Lower leg skin (tissue), 4 donors: ENCODE data around the gene NUP214. TPM values are rescaled to one million over a fixed set of nuclear protein-coding genes. Genes with fewer than 3 reads are reported as not detected.
A peak's percentile ranks its signal among the peaks of the same experiment; 100 is the strongest.

Experiments
- DNase-seq, 2 donors: peaks; one replicate each; pipeline ENCODE4 v3.0.0-alpha.2; 2019; ENCODE audit warnings: low spot score in 2 of 2
- H3K4me3 ChIP-seq: fragments of 200-600 bp; sonication (generic); 2 replicates; pipeline ENCODE4 v1.5.1; 2017; ENCODE audit warnings: mild to moderate bottlenecking, low read depth; ENCODE audit not compliant: poor library complexity, severe bottlenecking
- CTCF ChIP-seq, 3 donors: fragments of 450-650 bp; IDR thresholded peaks; one replicate each; pipeline ENCODE4 v1.5.1; 2016; ENCODE audit warnings: antibody characterized with exemption in 3 of 3, mild to moderate bottlenecking in 3 of 3, moderate library complexity in 2 of 3
- POLR2A ChIP-seq, 2 donors: fragments of 450-650 bp; IDR thresholded peaks; one replicate each; pipeline ENCODE4 v1.6.1; 2016 to 2017; ENCODE audit warnings: antibody characterized with exemption in 2 of 2, mild to moderate bottlenecking in 1 of 2, moderate library complexity in 1 of 2
- WGBS, 2 donors: methylation state at CpG; one replicate each; pipeline ENCODE4 v1.1.5; 2018; 5-methylcytosine and 5-hydroxymethylcytosine counted together
- intact Hi-C: fragments of 100-400 bp; cut with DNase I; formaldehyde crosslinking; loops from one replicate; pipeline ENCODE4 v1.15.0; 2023; ENCODE audit warnings: low total_unique reads
- total RNA-seq, 4 donors: library from RNA; depleted of rRNA; stranded (reverse); fragments of >200 nt; gene quantifications; one replicate each; pipeline ENCODE4 v1.1.0, GENCODE V29; 2016

Gene NUP214
- total RNA-seq, 4 donors from 2014 or later: 33.8 to 64.4 (median 39.8) TPM

GRCh38 chr9:131117762-131118145 lies 7.6 kb upstream of the NUP214 start:
- DNase-seq: peak in 1 of 2 donors; percentile 59
- WGBS, 2 donors: 73 to 79% methylated on average over 4 of the region's 4 CpGs
- no peak overlapping the region for H3K4me3 ChIP-seq
- intact Hi-C loops: no loop called here
- TF ChIP-seq POLR2A (IDR thresholded peaks at IDR 0.05) (no peak), CTCF (IDR thresholded peaks at IDR 0.05) (no peak)

- 83 to 91% methylated on average over 8 of the region's 8 CpGs for WGBS, 2 donors
- no peak for TF ChIP-seq POLR2A (IDR thresholded peaks at IDR 0.05)
- TF ChIP-seq CTCF (IDR thresholded peaks at IDR 0.05): no peak
- H3K4me3 ChIP-seq: no peak overlapping the region
- intact Hi-C loops: no loop called here
- DNase-seq: no peak
These were observed 5.8 kb upstream of the NUP214 start for GRCh38 chr9:131119600-131119999.

GRCh38 chr9:131120620-131121228 lies 4.7 kb upstream of the NUP214 start:
- DNase-seq: peak in 1 of 2 donors; percentile 58
- H3K4me3 ChIP-seq: no peak overlapping the region
- intact Hi-C loops: loop anchor here (5.0 kb wide), 1 partner anchor 1013 kb away; no protein-coding TSS in a partner anchor
- TF ChIP-seq CTCF (IDR thresholded peaks at IDR 0.05): no peak
- no peak for TF ChIP-seq POLR2A (IDR thresholded peaks at IDR 0.05)
- 90 to 92% methylated on average over 7 of the region's 7 CpGs for WGBS, 2 donors

- H3K4me3 ChIP-seq: no peak overlapping the region
- 89 to 90% methylated on average over 2 of the region's 2 CpGs for WGBS, 2 donors
- intact Hi-C loops: loop anchor here (5.0 kb wide), 1 partner anchor 1014 kb away; no protein-coding TSS in a partner anchor
- TF ChIP-seq CTCF (IDR thresholded peaks at IDR 0.05): no peak
- TF ChIP-seq POLR2A (IDR thresholded peaks at IDR 0.05): no peak
- DNase-seq: peak in 1 of 2 donors; percentile 59
These were observed 4.0 kb upstream of the NUP214 start for GRCh38 chr9:131121346-131121745.

GRCh38 chr9:131122158-131122557 lies 3.2 kb upstream of the NUP214 start:
- peak in 1 of 2 donors; percentile 26 for DNase-seq
- H3K4me3 ChIP-seq: no peak overlapping the region
- 81 to 90% methylated on average over 2 of the region's 2 CpGs for WGBS, 2 donors
- TF ChIP-seq CTCF (IDR thresholded peaks at IDR 0.05): no peak
- no peak for TF ChIP-seq POLR2A (IDR thresholded peaks at IDR 0.05)
- intact Hi-C loops: loop anchor here (5.0 kb wide), 1 partner anchor 1015 kb away; no protein-coding TSS in a partner anchor

- DNase-seq: no peak
- intact Hi-C loops: no loop called here
- 2% methylated on average over 7 of the region's 7 CpGs for WGBS, 2 donors
- TF ChIP-seq POLR2A (IDR thresholded peaks at IDR 0.05) (no peak), CTCF (IDR thresholded peaks at IDR 0.05) (no peak)
- H3K4me3 ChIP-seq: peak overlapping the region; percentile 100
These were observed 423 bp upstream of the NUP214 start for GRCh38 chr9:131125038-131125287.
